ENCODE data around the gene KSR2. TPM values are rescaled to one million over a fixed set of nuclear protein-coding genes. Genes with fewer than 3 reads are reported as not detected.

Gene KSR2
- total RNA-seq, 1 experiment from 2014 or later: 1.3 TPM

DNA sequence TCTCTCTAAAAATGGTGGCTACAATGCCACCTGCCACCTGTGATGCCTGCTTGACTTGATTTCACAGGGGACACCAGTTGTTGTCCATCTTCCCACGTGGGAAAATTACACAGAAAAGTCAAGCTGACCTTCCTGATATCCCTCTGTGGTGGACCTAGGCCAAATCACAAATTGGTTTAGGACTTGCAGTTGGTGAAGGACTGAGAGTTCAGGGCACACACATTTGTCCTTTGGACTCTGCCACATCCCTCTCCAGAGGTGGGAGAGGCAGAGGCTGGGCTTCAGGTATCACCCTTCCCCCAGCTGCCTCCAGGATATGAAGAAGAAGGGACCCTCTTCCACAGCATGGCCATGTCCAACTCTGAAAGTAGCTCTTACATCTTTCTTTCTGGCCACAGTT, 551.8 kb downstream of the KSR2 start:
- no peak overlapping the region for H2AK5ac ChIP-seq (ENCODE audit: insufficient read length, low read length)
- Mint-ChIP-seq H3K4me1 (peaks cover 0 to 3% of the 10 kb centered on the region in 2 experiments; a peak in 1 of 4 replicates), H3K9me3 (no peaks in the 10 kb centered on the region), H3K4me3 (no peak overlapping the region), H3K36me3 (ENCODE audit: insufficient read depth in 1 of 3, low read depth in 3 of 3) (no peaks in the 10 kb centered on the region), H3K27me3 (ENCODE audit: low read depth) (no peaks in the 10 kb centered on the region; the same call in none of the 2 replicates), H3K27ac (no peak overlapping the region)
- H2AFZ ChIP-seq (ENCODE audit: low read length): no peak overlapping the region
- H3K79me2 ChIP-seq (ENCODE audit: insufficient read depth, low read length): no peaks in the 10 kb centered on the region
- H3K18ac ChIP-seq (ENCODE audit: insufficient read length, low read depth, low read length): no peak overlapping the region
- H2BK15ac ChIP-seq (ENCODE audit: low read depth, low read length): no peak overlapping the region
- no peaks in the 10 kb centered on the region for H3K23me2 ChIP-seq (ENCODE audit: insufficient read length, low read depth, low read length, poor library complexity, severe bottlenecking)
- no peak overlapping the region for H2BK5ac ChIP-seq (ENCODE audit: insufficient read length, low read length)
- H3K56ac ChIP-seq (ENCODE audit: insufficient read length, low read depth, low read length): no peak overlapping the region
- no peak overlapping the region for H4K5ac ChIP-seq (ENCODE audit: insufficient read length, low read depth, low read length)
- no peak overlapping the region for H3K27ac ChIP-seq (ENCODE audit: insufficient read length, low read depth, low read length)
- no peak overlapping the region for H3K4ac ChIP-seq (ENCODE audit: low read depth, low read length)
- H4K20me1 ChIP-seq (ENCODE audit: control insufficient read depth, insufficient read depth, insufficient read length): no peaks in the 10 kb centered on the region
- H2BK20ac ChIP-seq (ENCODE audit: low read depth, low read length, poor library complexity, severe bottlenecking): no peak overlapping the region
- no peak overlapping the region for H3K9ac ChIP-seq (ENCODE audit: extremely low read depth, insufficient read length, low read length)
- DNase-seq: no peak
- H4K8ac ChIP-seq (replicated peaks; ENCODE audit: insufficient read length, low read depth, low read length): no peak overlapping the region
- TF ChIP-seq, protein P1, sequence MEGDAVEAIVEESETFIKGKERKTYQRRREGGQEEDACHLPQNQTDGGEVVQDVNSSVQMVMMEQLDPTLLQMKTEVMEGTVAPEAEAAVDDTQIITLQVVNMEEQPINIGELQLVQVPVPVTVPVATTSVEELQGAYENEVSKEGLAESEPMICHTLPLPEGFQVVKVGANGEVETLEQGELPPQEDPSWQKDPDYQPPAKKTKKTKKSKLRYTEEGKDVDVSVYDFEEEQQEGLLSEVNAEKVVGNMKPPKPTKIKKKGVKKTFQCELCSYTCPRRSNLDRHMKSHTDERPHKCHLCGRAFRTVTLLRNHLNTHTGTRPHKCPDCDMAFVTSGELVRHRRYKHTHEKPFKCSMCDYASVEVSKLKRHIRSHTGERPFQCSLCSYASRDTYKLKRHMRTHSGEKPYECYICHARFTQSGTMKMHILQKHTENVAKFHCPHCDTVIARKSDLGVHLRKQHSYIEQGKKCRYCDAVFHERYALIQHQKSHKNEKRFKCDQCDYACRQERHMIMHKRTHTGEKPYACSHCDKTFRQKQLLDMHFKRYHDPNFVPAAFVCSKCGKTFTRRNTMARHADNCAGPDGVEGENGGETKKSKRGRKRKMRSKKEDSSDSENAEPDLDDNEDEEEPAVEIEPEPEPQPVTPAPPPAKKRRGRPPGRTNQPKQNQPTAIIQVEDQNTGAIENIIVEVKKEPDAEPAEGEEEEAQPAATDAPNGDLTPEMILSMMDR (conservative IDR thresholded peaks at IDR 0.05): no peak
- H2BK120ac ChIP-seq (ENCODE audit: low read depth, low read length, poor library complexity, severe bottlenecking): no peak overlapping the region
- no peaks in the 10 kb centered on the region for H3K9me3 ChIP-seq (ENCODE audit: control insufficient read depth, low read depth, low read length)
- no peak overlapping the region for H3K23ac ChIP-seq (ENCODE audit: insufficient read length, low read depth, low read length)
- H3K4me2 ChIP-seq (ENCODE audit: insufficient read depth, insufficient read length, low read length): no peak overlapping the region
- no peaks in the 10 kb centered on the region for H3K27me3 ChIP-seq (ENCODE audit: insufficient read depth, low read length)
- WGBS (ENCODE audit: extremely low coverage, insufficient read length, low lambda C conversion rate): no CpG with 5 or more reads among the region's 1 CpG
- no peak overlapping the region for H4K91ac ChIP-seq (ENCODE audit: insufficient read length, low read depth, low read length)
- H3K79me1 ChIP-seq (ENCODE audit: insufficient read depth, low read depth, low read length, poor library complexity, severe bottlenecking): no peaks in the 10 kb centered on the region
- no peak overlapping the region for H3K14ac ChIP-seq (ENCODE audit: insufficient read depth, low read length)
- H3K4me1 ChIP-seq (ENCODE audit: insufficient read depth, low read length): no peaks in the 10 kb centered on the region
- no peak overlapping the region for H3T11ph ChIP-seq (ENCODE audit: low read length)
- no peak overlapping the region for H2BK12ac ChIP-seq (ENCODE audit: insufficient read length, low read depth, low read length)

All from H9 (cell line).